Lower leg skin (tissue), 3 donors: ENCODE measurements around the gene SHCBP1L.

Experiments
- CTCF ChIP-seq, 3 donors: fragments of 450-650 bp; IDR thresholded peaks; one replicate each; pipeline ENCODE4 v1.5.1; 2016; ENCODE audit warnings: antibody characterized with exemption in 3 of 3, mild to moderate bottlenecking in 3 of 3, moderate library complexity in 2 of 3
- POLR2A ChIP-seq, 2 donors: fragments of 450-650 bp; IDR thresholded peaks; one replicate each; pipeline ENCODE4 v1.6.1; 2016 to 2017; ENCODE audit warnings: antibody characterized with exemption in 2 of 2, mild to moderate bottlenecking in 1 of 2, moderate library complexity in 1 of 2

GRCh38 chr1:182875889-182876288 is 77.1 kb downstream of the SHCBP1L start:
- TF ChIP-seq CTCF (IDR thresholded peaks at IDR 0.05): no peak
- TF ChIP-seq POLR2A (IDR thresholded peaks at IDR 0.05): no peak
